Measurements from ENCODE around the gene ITGB8.
"Not testable (repeated sequence)": the region's sequence is repeated elsewhere in the genome, so short reads cannot be mapped to it uniquely, and the experiment has no call there.

ITGB8 gene

DNA sequence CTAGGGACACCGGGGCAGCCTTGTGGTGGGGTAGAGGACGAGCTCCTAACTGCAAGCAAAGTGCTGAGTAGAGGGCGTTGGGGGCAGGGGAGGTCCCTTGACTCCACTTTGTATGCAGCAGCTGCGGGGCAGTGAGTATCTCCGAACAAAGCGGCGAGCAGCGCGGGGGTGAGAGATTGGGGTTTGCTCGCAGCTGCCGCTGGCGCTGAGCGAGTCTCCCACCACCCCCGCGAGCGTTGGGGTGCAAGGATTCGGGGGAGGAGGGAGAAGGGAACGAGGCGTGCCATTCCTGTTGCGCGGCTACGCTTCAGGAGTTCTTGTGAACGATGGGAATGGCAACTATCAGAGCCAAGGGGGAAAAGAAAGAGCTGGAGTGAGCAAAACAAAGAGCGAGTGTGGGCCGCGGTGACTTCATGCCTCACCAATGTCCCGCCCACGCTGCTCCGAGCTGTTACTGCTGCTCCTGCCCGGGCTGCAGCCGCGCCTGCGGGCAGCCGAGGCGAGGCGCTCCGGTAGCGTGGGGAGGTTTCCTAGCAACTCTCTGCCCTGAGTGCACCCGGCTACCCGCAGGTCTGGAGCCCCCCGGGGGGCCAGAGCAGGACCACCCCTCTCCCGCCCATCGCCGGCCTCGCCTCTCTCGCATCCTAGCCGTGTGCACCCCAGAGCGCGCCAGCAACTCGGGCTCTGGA, at the start of gene ITGB8:
Gene ITGB8, plus strand, starts transcription at position 662 of the 689 bp plus-strand sequence. CDS start 907 bp downstream, outside the sequence.
- peak; percentile 49 to 52 for DNase-seq

DNA sequence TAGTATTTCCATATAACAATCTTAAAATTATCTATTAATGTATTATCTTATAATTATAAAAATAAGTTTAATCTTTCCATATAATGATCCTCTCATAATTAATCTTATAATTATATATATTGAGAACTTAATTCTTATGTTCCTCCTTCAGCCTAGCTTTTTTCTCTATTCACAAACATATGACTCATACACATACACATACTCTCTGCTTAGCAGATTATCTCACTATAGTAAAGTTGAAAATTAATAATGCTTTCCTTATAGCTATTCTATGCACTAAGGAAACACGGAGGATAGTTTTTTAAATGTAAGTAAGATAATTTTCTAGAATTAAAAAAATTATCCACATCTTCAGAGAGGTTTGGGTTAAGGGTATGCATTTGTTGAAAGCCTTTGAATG, 47.7 kb upstream of the ITGB8 start:
- no peak for DNase-seq

DNA sequence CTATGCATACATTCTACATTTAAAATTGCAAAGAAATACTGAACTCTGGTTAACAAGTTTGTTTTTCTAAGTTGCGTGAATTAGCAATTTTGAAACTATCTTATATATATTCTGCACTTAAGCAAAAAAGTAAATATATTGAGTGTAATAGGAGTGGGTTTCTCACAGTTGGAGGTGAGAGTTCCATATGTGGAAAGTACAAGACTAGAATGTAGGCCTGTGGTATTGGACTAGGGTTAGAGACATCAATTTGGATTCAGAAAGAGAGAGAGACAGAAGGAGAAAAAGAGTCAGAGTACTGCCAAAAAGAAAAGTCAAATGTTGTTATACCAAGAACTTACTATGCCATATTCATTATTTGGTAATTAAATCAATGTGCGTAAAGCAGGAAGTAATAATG, 47.3 kb upstream of the ITGB8 start:
- DNase-seq = no peak

DNA sequence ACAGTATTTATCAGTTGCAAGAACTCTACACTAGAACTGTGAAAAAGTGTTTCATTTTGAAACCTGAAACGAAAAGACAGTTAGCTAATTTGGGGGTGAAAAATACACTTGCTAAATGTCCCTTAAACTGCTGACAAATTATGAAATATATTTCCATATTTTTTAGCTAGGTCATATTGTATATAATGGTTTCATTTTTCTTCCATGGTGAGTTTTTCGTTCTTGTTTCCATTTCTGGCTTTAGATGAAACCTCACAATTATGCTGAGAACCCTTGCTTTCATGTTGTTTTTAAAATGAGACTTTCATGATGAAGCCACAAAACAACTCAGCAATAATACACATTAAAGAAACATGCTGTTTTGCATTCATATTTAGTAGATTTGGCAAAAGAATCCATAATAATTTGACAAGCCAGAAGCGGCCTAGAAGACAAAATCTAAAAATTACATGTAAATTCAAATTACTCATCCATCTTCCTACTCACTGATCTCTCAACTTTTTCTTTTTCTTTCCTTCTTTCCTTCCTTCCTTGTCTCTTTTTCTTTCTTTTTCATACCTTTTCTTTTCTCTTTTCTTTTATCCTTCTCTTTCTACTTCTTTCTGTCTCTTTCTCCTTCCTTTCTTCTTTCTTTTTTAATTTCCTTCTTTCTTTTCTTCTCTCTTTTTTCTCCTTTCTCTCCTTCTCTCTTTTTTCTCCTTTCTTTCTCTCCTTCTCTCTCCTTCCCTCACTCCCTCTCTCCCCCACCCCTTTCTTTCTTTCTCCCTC, 46.5 kb upstream of the ITGB8 start:
- DNase-seq = no peak

- no peak for DNase-seq
Observed at GRCh38 chr7:20284771-20285143, 45.9 kb upstream of the ITGB8 start.

- no peak for DNase-seq
Observed at GRCh38 chr7:20287317-20287716, 43.4 kb upstream of the ITGB8 start.

DNA sequence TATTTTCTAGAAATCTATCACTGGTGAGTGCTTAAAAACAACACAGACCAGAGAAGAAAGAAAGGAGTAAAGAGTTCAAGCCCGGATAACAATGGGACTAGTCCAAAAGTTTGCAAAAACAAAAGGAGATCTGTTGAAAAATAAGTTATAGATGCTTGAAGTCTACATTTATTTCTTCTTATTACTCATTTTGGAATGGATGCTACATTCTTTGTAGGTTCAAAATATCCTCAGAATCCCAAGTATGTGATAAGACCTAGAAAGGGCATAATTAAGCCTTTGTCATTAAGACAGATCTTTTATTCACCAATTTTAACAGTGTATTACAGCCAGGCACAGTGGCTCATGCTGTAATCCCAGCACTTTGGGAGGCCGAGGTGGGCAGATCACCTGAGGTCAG, 42.7 kb upstream of the ITGB8 start:
- DNase-seq = no peak

GRCh38 chr7:20290505-20291111, 40.1 kb upstream of the ITGB8 start:
- no peak for DNase-seq

- DNase-seq = no peak
Observed at GRCh38 chr7:20293336-20293735, 37.4 kb upstream of the ITGB8 start.

DNA sequence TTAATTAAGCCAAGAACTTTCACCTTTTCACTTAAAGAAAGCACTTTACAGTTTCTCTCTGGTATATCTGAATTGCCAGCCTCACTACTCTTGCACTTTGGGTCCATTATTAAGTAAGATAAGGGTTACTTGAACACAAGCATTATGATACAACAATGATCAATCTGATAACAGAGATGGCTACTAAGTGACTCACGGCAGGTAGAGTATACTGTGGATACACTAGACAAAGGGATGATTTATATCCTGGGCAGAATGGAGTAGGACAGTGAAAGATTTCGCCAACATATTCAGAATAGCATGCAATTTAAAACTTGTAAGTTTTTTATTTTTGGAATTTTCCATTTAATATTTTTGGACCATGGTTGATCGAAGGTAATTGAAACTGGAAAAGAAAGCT, 34.3 kb upstream of the ITGB8 start:
- DNase-seq = no peak

GRCh38 chr7:20296901-20297300, 33.8 kb upstream of the ITGB8 start:
- DNase-seq = no peak

- DNase-seq = no peak
Observed at GRCh38 chr7:20298486-20298901, 32.2 kb upstream of the ITGB8 start.

GRCh38 chr7:20299145-20299544, 31.6 kb upstream of the ITGB8 start:
- no peak for DNase-seq

DNA sequence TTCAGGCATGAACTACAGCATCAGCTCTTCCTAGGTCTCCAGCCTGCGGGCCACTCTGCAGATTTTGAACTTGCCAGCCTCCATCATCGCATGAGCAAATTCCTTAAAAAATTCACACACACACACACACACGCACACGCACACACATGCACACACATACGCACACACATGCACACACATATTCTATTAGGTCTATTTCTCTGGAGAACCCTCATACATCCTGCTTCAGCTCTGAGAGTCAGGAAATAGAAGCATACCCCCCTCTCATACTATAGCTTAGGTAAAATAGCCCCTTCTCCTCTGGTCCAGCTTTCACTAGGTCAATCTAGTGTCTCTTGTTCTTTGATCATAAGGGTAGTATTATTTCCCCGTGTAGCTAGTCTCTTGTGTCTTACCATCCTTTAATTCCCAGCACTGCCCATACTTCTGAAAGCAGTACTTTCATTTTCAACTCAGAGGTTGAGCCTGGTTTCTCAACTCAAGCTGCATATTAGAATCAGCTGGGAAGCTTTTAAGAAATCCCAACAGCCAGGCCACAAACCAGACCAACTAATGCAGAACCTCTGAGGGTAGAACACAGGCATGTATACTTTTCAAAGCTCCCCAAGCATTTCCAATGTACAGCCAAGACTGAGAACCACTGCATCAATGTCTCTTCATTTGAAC, 30.9 kb upstream of the ITGB8 start:
- DNase-seq = no peak

DNA sequence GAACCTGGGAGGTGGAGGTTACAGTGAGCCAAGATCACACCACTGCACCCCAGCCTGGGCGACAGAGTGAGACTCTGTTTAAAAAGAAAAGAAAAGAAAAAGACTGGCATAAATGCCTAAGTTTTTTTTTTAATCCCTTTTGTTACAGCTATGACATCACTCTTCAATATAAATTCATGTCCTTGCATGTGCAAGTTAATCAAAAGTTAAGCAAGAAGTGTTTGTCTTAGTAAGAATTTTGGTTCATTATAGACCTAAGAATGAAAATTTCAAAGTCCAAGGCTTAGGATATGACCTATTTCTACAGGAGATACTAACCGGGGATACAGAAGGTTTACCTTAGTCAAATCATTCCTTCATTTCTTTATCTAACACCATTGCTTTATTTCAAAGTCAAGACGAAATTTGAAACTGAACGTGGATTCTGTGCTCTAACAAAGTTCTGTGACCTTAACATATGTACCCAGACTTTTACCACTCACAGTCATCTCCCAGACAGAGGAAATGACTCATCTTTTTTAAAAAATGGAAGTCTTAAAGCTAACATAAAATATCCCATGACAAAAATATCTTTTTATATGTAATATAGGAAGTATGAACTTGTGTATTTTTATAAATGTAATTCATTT, 29.3 kb upstream of the ITGB8 start:
- DNase-seq = no peak

DNA sequence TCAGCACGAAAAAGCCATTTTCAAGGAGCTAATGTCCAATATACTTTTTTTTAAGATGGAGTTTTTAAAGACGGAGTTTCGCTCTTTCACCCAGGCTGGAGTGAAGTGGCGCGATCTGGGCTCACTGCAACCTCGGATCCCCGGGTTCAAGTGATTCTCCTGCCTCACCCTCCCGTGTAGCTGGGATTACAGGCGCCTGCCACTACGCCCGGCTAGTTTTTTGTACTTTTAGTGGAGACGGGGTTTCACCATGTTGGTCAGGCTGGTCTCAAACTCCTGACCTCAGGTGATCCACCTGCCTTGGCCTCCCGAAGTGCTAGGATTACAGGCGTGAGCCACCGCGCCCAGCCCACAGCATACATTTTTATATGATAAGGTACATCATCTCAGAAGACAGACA, 28.4 kb upstream of the ITGB8 start:
- not testable (repeated sequence) for DNase-seq

- DNase-seq = no peak
Observed at GRCh38 chr7:20302891-20303290, 27.8 kb upstream of the ITGB8 start.

DNA sequence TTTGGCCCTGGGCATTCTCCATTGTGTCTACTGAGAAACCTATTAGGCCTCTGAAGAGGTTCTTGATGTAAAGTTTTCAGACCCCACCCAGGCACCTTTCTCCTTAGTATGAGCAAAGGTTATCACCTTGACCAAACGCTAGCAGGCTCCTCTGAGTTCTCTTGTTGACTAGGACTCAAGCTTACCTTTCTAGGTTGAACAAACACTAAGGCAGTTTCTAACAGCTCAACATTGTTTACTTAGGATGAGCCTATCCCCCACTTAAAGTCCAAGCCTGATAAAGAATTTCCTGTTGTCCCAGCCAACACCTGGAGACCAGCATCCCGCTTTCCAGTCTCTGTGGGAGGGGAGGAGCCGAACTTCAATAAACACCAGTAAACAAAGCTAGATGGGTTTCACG, 26.3 kb upstream of the ITGB8 start:
- peak; percentile 10 to 44 for DNase-seq

DNA sequence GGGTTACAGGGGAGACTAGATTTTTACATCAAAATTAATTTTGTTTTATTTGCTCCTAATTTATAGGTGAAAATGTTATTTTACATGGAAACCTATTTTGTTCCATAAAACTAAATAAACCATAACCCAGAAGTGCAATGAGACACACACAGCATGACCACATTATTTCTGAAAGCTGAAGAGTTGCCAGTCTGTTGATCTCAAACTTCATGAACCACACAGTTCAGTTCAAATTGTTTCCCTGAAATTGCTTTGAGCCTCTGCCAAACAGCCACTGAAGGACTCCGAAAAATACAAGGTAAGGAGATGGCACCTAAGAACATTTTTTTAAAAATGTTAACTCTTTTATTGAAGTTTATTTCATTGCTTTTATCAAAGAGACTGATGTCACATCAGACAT, 25.0 kb upstream of the ITGB8 start:
- no peak for DNase-seq

DNA sequence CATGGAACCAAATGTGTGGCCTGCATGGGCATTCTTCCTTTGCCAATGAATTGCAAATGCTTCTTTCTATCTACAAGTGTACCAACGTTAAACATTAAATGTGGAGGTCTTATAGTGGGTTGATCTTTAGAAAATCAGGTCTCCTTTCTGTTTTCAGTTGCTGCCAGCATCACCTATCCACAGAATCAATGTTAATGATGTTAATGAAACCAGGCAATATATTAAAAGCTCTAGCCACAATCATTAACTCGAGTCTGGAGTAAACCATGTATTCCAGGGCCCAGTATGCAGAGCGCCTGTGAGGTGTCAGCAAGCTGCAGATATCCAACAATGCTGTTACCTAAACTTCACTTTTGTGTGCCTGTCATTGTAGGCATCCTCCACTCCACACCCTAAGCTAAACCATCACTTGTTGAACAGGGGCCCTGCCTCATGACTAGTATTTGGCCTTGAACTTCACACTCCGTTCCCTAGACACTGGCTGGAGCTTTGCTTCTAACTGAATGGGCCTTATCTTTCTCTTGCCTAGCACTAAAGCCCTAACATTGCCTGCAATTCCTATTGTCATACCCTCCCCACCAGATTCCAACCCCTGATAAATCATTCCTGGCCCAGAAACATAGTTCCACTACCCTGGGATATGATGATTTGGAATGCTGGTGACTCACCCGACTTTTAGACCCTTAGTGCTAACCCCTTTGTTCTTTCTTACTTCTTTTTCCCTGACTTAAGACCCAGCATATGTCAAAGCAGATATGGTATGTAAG, 24.3 kb upstream of the ITGB8 start:
- no peak for DNase-seq

DNA sequence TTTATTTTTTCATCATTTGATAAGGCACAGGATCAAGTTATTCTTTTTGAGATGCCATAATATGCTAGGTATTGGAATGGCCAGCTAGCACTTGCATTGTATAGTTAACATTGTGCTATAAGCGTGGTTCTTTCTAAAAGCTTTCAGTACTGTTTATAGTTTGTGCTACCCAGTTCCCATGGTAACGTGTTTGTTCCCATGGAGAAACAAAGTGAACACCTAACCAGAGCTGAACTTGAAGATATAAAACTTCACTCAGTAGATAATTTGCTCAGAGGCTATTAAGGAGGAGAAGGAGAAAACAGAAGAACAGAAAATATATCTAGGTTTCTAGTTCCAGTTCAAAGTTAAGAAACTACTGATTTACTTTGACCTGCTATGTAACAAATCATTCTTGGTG, 23.6 kb upstream of the ITGB8 start:
- DNase-seq = no peak

- DNase-seq = peak in 1 of 2 experiments; percentile 52
Observed at GRCh38 chr7:20307901-20308300, 22.8 kb upstream of the ITGB8 start.
